ENCODE data around the gene CYP1A1. TPM values are rescaled to one million over a fixed set of nuclear protein-coding genes. Genes with fewer than 3 reads are reported as not detected.
A peak's percentile ranks its signal among the peaks of the same experiment; 100 is the strongest.

Gene CYP1A1
- total RNA-seq, 1 donor from 2014 or later, result 7.0 TPM

- Mint-ChIP-seq H3K27ac (ENCODE audit: unreplicated experiment) (no peak overlapping the region), H3K4me1 (ENCODE audit: unreplicated experiment) (peaks cover 9% of the 10 kb centered on the region), H3K36me3 (ENCODE audit: low read depth, unreplicated experiment) (no peaks in the 10 kb centered on the region), H3K4me3 (ENCODE audit: unreplicated experiment) (no peak overlapping the region), H3K27me3 (ENCODE audit: unreplicated experiment) (peaks cover 5% of the 10 kb centered on the region), H3K9me3 (ENCODE audit: unreplicated experiment) (no peaks in the 10 kb centered on the region)
- TF ChIP-seq CTCF (IDR thresholded peaks at IDR 0.05; ENCODE audit: unreplicated experiment), result no peak
- no peak for DNase-seq (ENCODE audit: low spot score)
Measured at GRCh38 chr15:74769463-74770025, 44.2 kb upstream of the CYP1A1 start.

- peaks cover 5% of the 10 kb centered on the region for H3K27me3 Mint-ChIP-seq (ENCODE audit: unreplicated experiment)
- no peak overlapping the region for H3K4me3 Mint-ChIP-seq (ENCODE audit: unreplicated experiment)
- no peak overlapping the region for H3K27ac Mint-ChIP-seq (ENCODE audit: unreplicated experiment)
- peak; percentile 70 for DNase-seq (ENCODE audit: low spot score)
- no peaks in the 10 kb centered on the region for H3K36me3 Mint-ChIP-seq (ENCODE audit: low read depth, unreplicated experiment)
- peak; percentile 94 for TF ChIP-seq CTCF (IDR thresholded peaks at IDR 0.05; ENCODE audit: unreplicated experiment)
- no peaks in the 10 kb centered on the region for H3K9me3 Mint-ChIP-seq (ENCODE audit: unreplicated experiment)
- H3K4me1 Mint-ChIP-seq (ENCODE audit: unreplicated experiment), result peaks cover 9% of the 10 kb centered on the region
Measured at GRCh38 chr15:74768771-74769342, 43.5 kb upstream of the CYP1A1 start.

- DNase-seq (ENCODE audit: low spot score), result no peak
- Mint-ChIP-seq H3K36me3 (ENCODE audit: low read depth, unreplicated experiment) (no peaks in the 10 kb centered on the region), H3K4me3 (ENCODE audit: unreplicated experiment) (no peak overlapping the region), H3K4me1 (ENCODE audit: unreplicated experiment) (peaks cover 9% of the 10 kb centered on the region), H3K27me3 (ENCODE audit: unreplicated experiment) (peaks cover 5% of the 10 kb centered on the region), H3K27ac (ENCODE audit: unreplicated experiment) (no peak overlapping the region), H3K9me3 (ENCODE audit: unreplicated experiment) (no peaks in the 10 kb centered on the region)
- TF ChIP-seq CTCF (IDR thresholded peaks at IDR 0.05; ENCODE audit: unreplicated experiment), result no peak
Measured at GRCh38 chr15:74768099-74768770, 42.9 kb upstream of the CYP1A1 start.

GRCh38 chr15:74767167-74768098 is 42.1 kb upstream of the CYP1A1 start:
- H3K4me1 Mint-ChIP-seq (ENCODE audit: unreplicated experiment), result peaks cover 13% of the 10 kb centered on the region
- DNase-seq (ENCODE audit: low spot score), result no peak
- no peak overlapping the region for H3K27ac Mint-ChIP-seq (ENCODE audit: unreplicated experiment)
- TF ChIP-seq CTCF (IDR thresholded peaks at IDR 0.05; ENCODE audit: unreplicated experiment), result no peak
- H3K4me3 Mint-ChIP-seq (ENCODE audit: unreplicated experiment), result no peak overlapping the region
- H3K27me3 Mint-ChIP-seq (ENCODE audit: unreplicated experiment), result peaks cover 5% of the 10 kb centered on the region
- no peaks in the 10 kb centered on the region for H3K9me3 Mint-ChIP-seq (ENCODE audit: unreplicated experiment)
- no peaks in the 10 kb centered on the region for H3K36me3 Mint-ChIP-seq (ENCODE audit: low read depth, unreplicated experiment)
